IMR-90 (cell line): ENCODE results near the gene CENATAC. TPM values are rescaled to one million over a fixed set of nuclear protein-coding genes. Genes with fewer than 3 reads are reported as not detected.

ENCODE experiments used
- ATAC-seq: fragments of 200-7000 bp; cut with Tn5 transposase; 2 replicates; pipeline ENCODE4 v1.9.1; 2020; ENCODE audit warnings: low read depth, mild to moderate bottlenecking, moderate library complexity
- Bru-seq: library from RNA; stranded (reverse); fragments of 400-500 nt; gene quantifications from one replicate; lab custom pipeline; 2021; lab: Mats Ljungman, UMichigan
- BruChase-seq, 2 experiments: library from RNA; stranded (reverse); fragments of 400-500 nt; gene quantifications; one replicate each; lab custom pipeline; 2021; lab: Mats Ljungman, UMichigan
- BruUV-seq: library from RNA; stranded (reverse); fragments of 400-500 nt; replicated peaks from 2 replicates; lab custom pipeline; 2021; lab: Mats Ljungman, UMichigan
- CTCF ChIA-PET: fragments of 300-600 bp; formaldehyde crosslinking; extraction: SDS; loops from one replicate; lab custom pipeline; 2021; ENCODE audit warnings: antibody characterized with exemption; lab: Yijun Ruan, JAX
- POLR2A ChIA-PET: fragments of 300-600 bp; sonication (Branson Sonifier 250); formaldehyde crosslinking; loops from one replicate; lab custom pipeline; 2022; ENCODE audit warnings: antibody characterized with exemption; ENCODE audit not compliant: unreplicated experiment; lab: Charles Lee
- DNase-seq: peaks from one replicate; pipeline ENCODE4 v3.0.0; 2013
- H2AFZ ChIP-seq: replicated peaks from 2 replicates; pipeline ENCODE3; 2013; ENCODE audit warnings: low read length, mild to moderate bottlenecking; ENCODE audit not compliant: poor library complexity
- H2AK5ac ChIP-seq: 2 replicates; pipeline ENCODE4 v1.6.1; 2013; ENCODE audit warnings: low read depth, low read length, inconsistent platforms
- H2AK9ac ChIP-seq: replicated peaks from 2 replicates; pipeline ENCODE3; 2013; ENCODE audit warnings: mild to moderate bottlenecking, low read depth, low read length, moderate library complexity; ENCODE audit not compliant: poor library complexity
- H2BK120ac ChIP-seq: 2 replicates; pipeline ENCODE4 v1.6.1; 2013; ENCODE audit warnings: low read depth, low read length, inconsistent platforms
- H2BK15ac ChIP-seq: 3 replicates; pipeline ENCODE4 v1.6.1; 2013; ENCODE audit warnings: low read depth, low read length, inconsistent platforms
- H2BK20ac ChIP-seq: 2 replicates; pipeline ENCODE4 v1.6.1; 2013; ENCODE audit warnings: low read depth, mild to moderate bottlenecking, inconsistent platforms, low read length, moderate library complexity
- H2BK5ac ChIP-seq: 2 replicates; pipeline ENCODE4 v1.6.1; 2013; ENCODE audit warnings: mild to moderate bottlenecking, low read depth, low read length, inconsistent platforms; ENCODE audit not compliant: poor library complexity, severe bottlenecking
- H3K14ac ChIP-seq: replicated peaks from 2 replicates; pipeline ENCODE4 v1.6.1; 2013; ENCODE audit warnings: low read depth, low read length, inconsistent platforms
- H3K18ac ChIP-seq: 2 replicates; pipeline ENCODE4 v1.6.1; 2013; ENCODE audit warnings: low read depth, low read length, control low read depth
- H3K23ac ChIP-seq: 2 replicates; pipeline ENCODE4 v1.6.1; 2013; ENCODE audit warnings: low read depth, low read length, inconsistent platforms
- H3K27ac ChIP-seq: 2 replicates; pipeline ENCODE4 v1.5.1; 2013; ENCODE audit warnings: mild to moderate bottlenecking, control low read depth, low read length; ENCODE audit not compliant: insufficient read depth
- H3K27me3 ChIP-seq: 2 replicates; pipeline ENCODE4 v1.6.1; 2013; ENCODE audit warnings: low read length; ENCODE audit not compliant: control insufficient read depth, insufficient read depth
- H3K36me3 ChIP-seq: 2 replicates; pipeline ENCODE4 v1.6.1; 2013; ENCODE audit warnings: low read length, mixed read lengths; ENCODE audit not compliant: control insufficient read depth, insufficient read depth
- H3K4ac ChIP-seq: 2 replicates; pipeline ENCODE4 v1.6.1; 2013; ENCODE audit warnings: low read depth, low read length, inconsistent platforms
- H3K4me1 ChIP-seq: 2 replicates; pipeline ENCODE4 v1.6.1; 2013; ENCODE audit warnings: low read length, mixed read lengths; ENCODE audit not compliant: control insufficient read depth, insufficient read depth
- H3K4me2 ChIP-seq: 2 replicates; pipeline ENCODE4 v1.6.1; 2013; ENCODE audit warnings: low read depth, mild to moderate bottlenecking, control low read depth, low read length, moderate library complexity
- H3K4me3 ChIP-seq: 2 replicates; pipeline ENCODE4 v1.5.1; 2013; ENCODE audit warnings: low read depth, mild to moderate bottlenecking, control low read depth, low read length, moderate library complexity; ENCODE audit not compliant: insufficient read depth
- H3K56ac ChIP-seq: 2 replicates; pipeline ENCODE4 v1.6.1; 2013; ENCODE audit warnings: low read length, inconsistent platforms; ENCODE audit not compliant: insufficient read depth; ENCODE audit errors: extremely low read depth
- H3K79me1 ChIP-seq, 2 experiments: 2 replicates each; pipeline ENCODE4 v1.6.1; 2013; ENCODE audit warnings: low read length in 2 of 2, inconsistent platforms in 1 of 2, low read depth in 1 of 2
- H3K9ac ChIP-seq: 2 replicates; pipeline ENCODE4 v1.6.1; 2013; ENCODE audit warnings: low read depth, low read length, control low read depth
- H3K9me1 ChIP-seq: 2 replicates; pipeline ENCODE4 v1.6.1; 2013; ENCODE audit warnings: low read length, inconsistent platforms; ENCODE audit not compliant: insufficient read depth
- H3K9me3 ChIP-seq: 2 replicates; pipeline ENCODE4 v1.6.1; 2013; ENCODE audit warnings: low read length; ENCODE audit not compliant: control insufficient read depth, insufficient read depth
- H4K20me1 ChIP-seq: 2 replicates; pipeline ENCODE4 v1.6.1; 2013; ENCODE audit warnings: low read length, inconsistent platforms; ENCODE audit not compliant: insufficient read depth
- H4K5ac ChIP-seq: 2 replicates; pipeline ENCODE4 v1.6.1; 2013; ENCODE audit warnings: mild to moderate bottlenecking, low read depth, low read length, control low read depth
- H4K8ac ChIP-seq, 2 experiments: 2 replicates each; pipeline ENCODE4 v1.6.1; 2013; ENCODE audit warnings: low read depth in 2 of 2, low read length in 2 of 2, control low read depth in 1 of 2, inconsistent platforms in 1 of 2
- H4K91ac ChIP-seq: 2 replicates; pipeline ENCODE4 v1.6.1; 2013; ENCODE audit warnings: low read depth, low read length, inconsistent platforms; ENCODE audit not compliant: insufficient read depth
- CTCF ChIP-seq: conservative IDR thresholded peaks from 2 replicates; pipeline ENCODE4 v1.5.1; 2012; ENCODE audit warnings: mild to moderate bottlenecking, low read depth, low read length, improper control_type of control experiment
- FOS ChIP-seq: fragments of 150-350 bp; IDR thresholded peaks from 2 replicates; pipeline ENCODE4 v1.6.1; 2016; ENCODE audit warnings: low read depth, low read length
- MAZ ChIP-seq: IDR thresholded peaks from 2 replicates; pipeline ENCODE4 v1.6.1; 2012; ENCODE audit warnings: low read depth, mild to moderate bottlenecking, low read length, improper control_type of control experiment, moderate library complexity, borderline replicate concordance
- MXI1 ChIP-seq: IDR thresholded peaks from 2 replicates; pipeline ENCODE4 v1.6.1; 2012; ENCODE audit warnings: low read depth, mild to moderate bottlenecking, low read length, moderate library complexity, borderline replicate concordance
- POLR2A ChIP-seq: IDR thresholded peaks from 2 replicates; pipeline ENCODE4 v1.6.1; 2012; ENCODE audit warnings: mild to moderate bottlenecking, low read depth, low read length
- RFX5 ChIP-seq: IDR thresholded peaks from 2 replicates; pipeline ENCODE4 v1.8.0; 2012; ENCODE audit warnings: low read depth, mild to moderate bottlenecking, low read length, moderate library complexity
- WGBS, 2 experiments: methylation state at CpG; one replicate each; pipeline versions ENCODE4 v1.1.5 to v1.1.7; 2013; ENCODE audit warnings: missing lambda C conversion rate in 2 of 2; ENCODE audit not compliant: insufficient read length in 1 of 2; ENCODE audit errors: extremely low coverage in 2 of 2; 5-methylcytosine and 5-hydroxymethylcytosine counted together
- dilution Hi-C: fragments of 300-500 bp; cut with HindIII; formaldehyde crosslinking; loops from one replicate; pipeline ENCODE4 v1.14.3; 2018; ENCODE audit warnings: low sequenced_read_pairs; ENCODE audit not compliant: unreplicated experiment
- in situ Hi-C: fragments of 300-500 bp; cut with MboI; formaldehyde crosslinking; loops from 3 replicates; pipeline ENCODE4 v1.14.3; 2019; ENCODE audit warnings: low sequenced_read_pairs, inconsistent platforms, mixed read lengths
- intact Hi-C: fragments of 100-400 bp; cut with micrococcal nuclease; formaldehyde crosslinking; loops from 2 replicates; pipeline ENCODE4 v1.10.0; 2022
- long read RNA-seq: library from polyadenylated mRNA; unstranded; transcript quantifications from one replicate; pipeline ENCODE4 v2.0.0, GENCODE V29; 2021; ENCODE audit not compliant: unreplicated experiment
- polyA plus RNA-seq, 3 experiments: library from polyadenylated mRNA; depleted of rRNA; stranded (reverse); fragments of >200 nt; gene quantifications; 2 replicates each; pipeline ENCODE4 v1.2.3, GENCODE V29; 2012; ENCODE audit warnings: low replicate concordance in 1 of 3
- total RNA-seq: library from RNA; depleted of rRNA; stranded (reverse); fragments of >200 nt; gene quantifications from 2 replicates; pipeline ENCODE4 v1.2.3, GENCODE V29; 2012; rRNA removed

CENATAC gene
- total RNA-seq, result 13.1 and 15.3 TPM in 2 replicates
- 15.0 and 16.7 TPM in 2 replicates for polyA plus RNA-seq (2012; rRNA removed)
- polyA plus RNA-seq (2012; cell fraction: cytosol; rRNA removed), result 4.5 and 6.8 TPM in 2 replicates
- 63.1 and 120 TPM in 2 replicates for polyA plus RNA-seq (2012; cell fraction: nucleus; rRNA removed; ENCODE audit: low replicate concordance)
- percentile 89 among the genes with signal in this experiment for Bru-seq, nascent RNA
- percentile 98 among the genes with signal in this experiment for BruChase-seq, experiment 1, labeled RNA remaining after a 6-hour chase
- BruChase-seq, experiment 2, labeled RNA remaining after a 2-hour chase, result percentile 97 among the genes with signal in this experiment
- long read RNA-seq, transcript CCDC84-201 (11 exons, 1,202 nt), result major isoform, 5 of 14 reads
- long read RNA-seq, partial matches to known transcripts, result 4 of 14 reads
- long read RNA-seq, other reads (novel, unspliced or antisense), result 4 of 14 reads

DNA sequence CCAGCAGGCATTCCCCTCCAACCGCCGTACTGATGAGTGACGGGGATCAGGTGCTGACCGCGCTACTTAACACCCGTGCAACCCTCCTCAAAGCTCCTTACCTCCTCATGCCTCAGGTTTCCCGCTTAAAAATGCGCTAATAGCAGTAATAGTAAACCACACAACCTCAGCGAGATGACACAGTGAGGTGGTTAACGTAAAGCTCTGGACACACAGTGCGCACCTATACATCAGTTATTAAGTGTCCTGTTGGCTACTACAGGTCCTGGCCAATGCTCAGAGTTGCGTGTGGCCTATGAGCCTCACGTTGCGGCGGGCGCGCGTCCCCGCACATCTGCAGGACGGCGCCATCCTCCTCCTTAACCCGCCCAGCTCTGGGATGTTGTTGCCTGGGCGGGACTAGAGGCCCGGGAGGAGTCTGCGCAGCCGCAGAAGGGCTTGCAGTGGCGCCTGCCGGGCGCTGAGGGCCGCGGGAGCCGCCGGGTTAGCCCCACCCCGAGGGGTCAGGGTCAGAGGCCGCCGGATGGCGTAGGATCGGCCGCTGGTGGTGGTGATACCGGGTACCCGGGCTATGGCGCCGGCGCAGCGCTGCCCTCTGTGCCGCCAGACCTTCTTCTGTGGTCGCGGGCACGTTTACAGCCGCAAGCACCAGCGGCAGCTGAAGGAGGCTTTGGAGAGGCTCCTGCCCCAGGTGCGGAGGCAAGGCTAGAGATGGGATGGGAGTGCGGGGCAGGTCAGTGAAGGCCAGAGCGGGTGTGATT lies at the start of gene CENATAC:
CENATAC (plus strand) TSS at position 512 of the 761 bp plus-strand sequence; CDS start at position 572, 60 bp downstream.
- ChIA-PET CTCF (no interaction called here), POLR2A (interaction anchor here (0.6 kb wide), 1 partner anchor 339 kb away, joined by 3 read pairs; no protein-coding TSS in a partner anchor)
- 0 out of 2 replicates have a peak, but pooled peaks have one; percentile 8 for TF ChIP-seq MAZ
- peak; percentile 39; the same call in 1 of the 2 replicates for TF ChIP-seq POLR2A
- TF ChIP-seq MXI1, result peak; percentile 53; the same call in 1 of the 2 replicates
- TF ChIP-seq CTCF, result 0 out of 2 replicates have a peak, but pooled peaks have one; percentile 1
- no peak for TF ChIP-seq RFX5
- no peak for TF ChIP-seq FOS
- peak within 1 kb of the TSS; percentile 87 for H3K9ac ChIP-seq
- in situ Hi-C loops (no loop called here), intact Hi-C loops (no loop called here), dilution Hi-C loops (no loop called here)
- H3K23ac ChIP-seq, result peak within 1 kb of the TSS; percentile 96
- peak within 1 kb of the TSS; percentile 93 for H2AFZ ChIP-seq
- H2AK5ac ChIP-seq, result peak within 1 kb of the TSS; percentile 80
- peak within 1 kb of the TSS; percentile 98 for H3K4me2 ChIP-seq
- peak within 1 kb of the TSS; percentile 32; the same call in 1 of the 2 replicates for H2BK120ac ChIP-seq
- peak within 1 kb of the TSS; percentile 49 for H3K56ac ChIP-seq
- peak within 1 kb of the TSS; percentile 68; the same call in 1 of the 3 replicates for H2BK15ac ChIP-seq
- peak within 1 kb of the TSS; percentile 90 for H4K5ac ChIP-seq
- BruUV-seq, result no TSS peak
- peak; percentile 80 for DNase-seq
- WGBS, 2 experiments, result 1% methylated on average over 32 of the region's 54 CpGs; no CpG with 5 or more reads in 1 of the 2 experiments
- peak within 1 kb of the TSS; percentile 94 for H2AK9ac ChIP-seq
- peaks cover 22 to 55% of the 10 kb centered on the region in 2 experiments for H3K79me1 ChIP-seq
- H3K4ac ChIP-seq, result peak within 1 kb of the TSS; percentile 91
- H3K27ac ChIP-seq, result peak within 1 kb of the TSS; percentile 64
- H3K18ac ChIP-seq, result peak within 1 kb of the TSS; percentile 72
- H3K4me3 ChIP-seq, result peak within 1 kb of the TSS; percentile 83
- no peaks in the 10 kb centered on the region for H3K9me3 ChIP-seq
- peaks cover 4% of the 10 kb centered on the region for H3K36me3 ChIP-seq
- H2BK5ac ChIP-seq, result peak within 1 kb of the TSS; percentile 77
- H4K8ac ChIP-seq, result peak within 1 kb of the TSS; percentile 92 to 93
- peak within 1 kb of the TSS; percentile 97 for H3K14ac ChIP-seq
- no peaks in the 10 kb centered on the region for H4K20me1 ChIP-seq
- H2BK20ac ChIP-seq, result 0 out of 2 replicates have a peak within 1 kb of the TSS, but pooled peaks have one; percentile 27
- peak; percentile 98 for ATAC-seq
- H3K4me1 ChIP-seq, result peaks cover 7% of the 10 kb centered on the region
- peak within 1 kb of the TSS; percentile 83 for H4K91ac ChIP-seq
- H3K9me1 ChIP-seq, result peaks cover 8% of the 10 kb centered on the region
- no peaks in the 10 kb centered on the region for H3K27me3 ChIP-seq
